ENCODE results near the gene NUP54.

DNA sequence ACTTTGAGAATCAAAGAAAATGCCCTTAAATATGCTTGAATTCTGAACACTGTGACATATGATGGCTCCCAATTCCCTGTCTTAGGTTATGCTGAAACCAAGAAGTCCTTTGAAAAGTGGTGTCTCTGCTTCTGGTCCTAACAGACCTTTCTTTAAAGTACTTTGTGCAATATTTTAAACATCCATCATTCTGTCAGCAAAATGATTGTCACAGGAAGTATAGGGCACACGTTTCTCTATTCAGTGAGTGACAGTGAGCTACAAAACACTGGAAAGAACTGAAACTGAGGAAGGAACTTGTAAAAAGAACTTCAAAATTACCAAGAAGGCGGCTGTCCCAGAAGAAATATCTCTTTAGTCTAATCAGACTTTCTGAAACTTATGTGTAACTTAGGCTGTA is 12.2 kb upstream of the NUP54 start:
- no peak for TF ChIP-seq SP1 (IDR thresholded peaks at IDR 0.05)
- no peak for TF ChIP-seq HDGF (IDR thresholded peaks at IDR 0.05; ENCODE audit: borderline replicate concordance)
- TF ChIP-seq SUZ12 (IDR thresholded peaks at IDR 0.05) = no peak
